ENCODE results near the gene POU4F3. TPM values are rescaled to one million over a fixed set of nuclear protein-coding genes. Genes with fewer than 3 reads are reported as not detected.

POU4F3 gene
- total RNA-seq, 4 donors from 2014 or later, result 0.30 TPM; not detected in 3

DNA sequence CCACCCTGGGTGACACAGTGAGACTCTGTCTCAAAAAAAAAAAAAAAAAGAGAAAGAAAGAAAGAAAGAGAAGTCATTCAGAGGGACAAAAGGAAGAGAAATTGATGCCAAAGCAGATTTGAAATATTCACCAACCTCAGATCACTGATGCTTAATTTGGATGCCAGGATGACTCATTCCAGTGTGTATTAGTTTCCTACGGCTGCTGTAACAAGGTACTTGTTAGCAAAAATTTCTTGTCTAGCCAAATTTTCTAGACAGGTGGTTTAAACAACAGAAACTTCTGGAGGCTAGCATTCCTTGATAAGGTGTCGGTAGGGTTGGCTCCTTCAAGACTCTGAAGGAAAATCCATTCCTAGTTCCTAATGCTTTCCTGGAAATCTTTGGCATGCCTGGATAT lies 42.1 kb downstream of the POU4F3 start:
- H3K36me3 ChIP-seq, result no peaks in the 10 kb centered on the region
- H3K27me3 ChIP-seq, result no peaks in the 10 kb centered on the region
- no peak overlapping the region for H3K4me3 ChIP-seq
- H3K27ac ChIP-seq, result no peak overlapping the region
- TF ChIP-seq POLR2A (IDR thresholded peaks at IDR 0.05), result no peak
- TF ChIP-seq, protein P1, sequence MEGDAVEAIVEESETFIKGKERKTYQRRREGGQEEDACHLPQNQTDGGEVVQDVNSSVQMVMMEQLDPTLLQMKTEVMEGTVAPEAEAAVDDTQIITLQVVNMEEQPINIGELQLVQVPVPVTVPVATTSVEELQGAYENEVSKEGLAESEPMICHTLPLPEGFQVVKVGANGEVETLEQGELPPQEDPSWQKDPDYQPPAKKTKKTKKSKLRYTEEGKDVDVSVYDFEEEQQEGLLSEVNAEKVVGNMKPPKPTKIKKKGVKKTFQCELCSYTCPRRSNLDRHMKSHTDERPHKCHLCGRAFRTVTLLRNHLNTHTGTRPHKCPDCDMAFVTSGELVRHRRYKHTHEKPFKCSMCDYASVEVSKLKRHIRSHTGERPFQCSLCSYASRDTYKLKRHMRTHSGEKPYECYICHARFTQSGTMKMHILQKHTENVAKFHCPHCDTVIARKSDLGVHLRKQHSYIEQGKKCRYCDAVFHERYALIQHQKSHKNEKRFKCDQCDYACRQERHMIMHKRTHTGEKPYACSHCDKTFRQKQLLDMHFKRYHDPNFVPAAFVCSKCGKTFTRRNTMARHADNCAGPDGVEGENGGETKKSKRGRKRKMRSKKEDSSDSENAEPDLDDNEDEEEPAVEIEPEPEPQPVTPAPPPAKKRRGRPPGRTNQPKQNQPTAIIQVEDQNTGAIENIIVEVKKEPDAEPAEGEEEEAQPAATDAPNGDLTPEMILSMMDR (IDR thresholded peaks at IDR 0.05), result no peak
- DNase-seq, result no peak
- intact Hi-C loops (cut with DNase I; ENCODE audit: low total_unique reads), result no loop called here
- H3K9me3 ChIP-seq, result no peaks in the 10 kb centered on the region
- H3K4me1 ChIP-seq, result no peaks in the 10 kb centered on the region

DNA sequence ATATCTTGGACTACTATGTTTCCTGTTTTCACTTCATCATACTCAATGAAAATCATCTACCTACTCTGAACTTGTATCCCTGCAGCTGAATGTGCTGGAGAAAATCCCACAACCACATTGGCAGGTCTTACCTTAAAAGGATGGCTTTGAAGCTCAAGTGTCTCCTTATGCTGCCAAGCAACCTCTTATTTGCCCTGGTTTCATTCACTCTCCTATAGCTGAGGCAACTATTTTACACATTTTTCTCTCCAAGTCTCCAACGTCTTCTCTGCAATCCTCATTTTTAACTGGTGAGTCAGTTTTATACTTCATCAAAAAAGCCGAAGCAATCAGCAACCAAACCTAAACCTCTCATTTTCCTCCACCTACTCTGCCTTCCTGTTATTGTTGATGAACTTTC lies 49.7 kb downstream of the POU4F3 start:
- Histone ChIP-seq H3K4me3 (no peak overlapping the region), H3K9me3 (no peaks in the 10 kb centered on the region), H3K27me3 (no peaks in the 10 kb centered on the region), H3K27ac (no peak overlapping the region), H3K4me1 (no peaks in the 10 kb centered on the region), H3K36me3 (no peaks in the 10 kb centered on the region)
- intact Hi-C loops (cut with DNase I; ENCODE audit: low total_unique reads), result no loop called here
- TF ChIP-seq, protein P1 (IDR thresholded peaks at IDR 0.05), result no peak
- no peak for TF ChIP-seq POLR2A (IDR thresholded peaks at IDR 0.05)
- DNase-seq, result no peak

DNA sequence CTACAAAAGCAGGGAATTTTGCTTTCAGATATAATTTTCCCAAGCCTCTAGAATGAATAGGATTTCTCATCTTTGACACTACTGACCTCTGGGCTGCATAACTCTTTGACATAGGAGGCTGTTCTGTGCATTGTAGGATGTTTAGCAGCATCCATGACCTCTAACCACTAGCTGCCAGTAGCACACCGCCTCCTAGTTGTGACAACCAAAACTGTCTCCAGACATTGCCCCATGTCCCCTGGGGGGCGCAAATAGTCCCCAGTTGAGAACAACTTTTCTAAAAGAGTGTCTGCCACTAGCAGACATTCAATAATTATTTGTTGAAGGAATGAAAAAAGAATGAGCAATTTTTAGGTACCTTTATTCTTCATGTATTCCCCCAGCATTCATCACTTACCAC lies 51.8 kb downstream of the POU4F3 start:
- no peaks in the 10 kb centered on the region for H3K27me3 ChIP-seq
- H3K9me3 ChIP-seq, result no peaks in the 10 kb centered on the region
- intact Hi-C loops (cut with DNase I; ENCODE audit: low total_unique reads), result no loop called here
- H3K4me1 ChIP-seq, result no peaks in the 10 kb centered on the region
- no peak overlapping the region for H3K4me3 ChIP-seq
- TF ChIP-seq, protein P1 (IDR thresholded peaks at IDR 0.05), result no peak
- no peak for TF ChIP-seq POLR2A (IDR thresholded peaks at IDR 0.05)
- no peak overlapping the region for H3K27ac ChIP-seq
- no peak for DNase-seq
- no peaks in the 10 kb centered on the region for H3K36me3 ChIP-seq

Other genes starting within 250 kb of the POU4F3 start
- gene PLAC8L1, start 233.3 kb upstream of the POU4F3 start, total RNA-seq, result 1 to 10 TPM in 1 of 4 donors, not detected in 3; 1.3 TPM
- gene LARS1, start 156.2 kb upstream of the POU4F3 start, total RNA-seq, result 100 to 1,000 TPM in 2 of 4 donors, 10 to 100 TPM in 2; 69.1 to 153 (median 101) TPM
- gene RBM27, start 135.2 kb upstream of the POU4F3 start, total RNA-seq, result 10 to 100 TPM; 18.8 to 53.9 (median 29.6) TPM
- 100 to 1,000 TPM in 1 of 4 donors, 10 to 100 TPM in 3; 49.7 to 109 (median 77.7) TPM for gene TCERG1, start 108.5 kb downstream of the POU4F3 start, total RNA-seq
- not detected for gene GPR151, start 177.4 kb downstream of the POU4F3 start, total RNA-seq